Measurements from ENCODE around the gene ORM2. TPM values are rescaled to one million over a fixed set of nuclear protein-coding genes. Genes with fewer than 3 reads are reported as not detected.

ORM2 gene
- total and polyA plus RNA-seq, 2 experiments from 2014 or later: 0.76 TPM

DNA sequence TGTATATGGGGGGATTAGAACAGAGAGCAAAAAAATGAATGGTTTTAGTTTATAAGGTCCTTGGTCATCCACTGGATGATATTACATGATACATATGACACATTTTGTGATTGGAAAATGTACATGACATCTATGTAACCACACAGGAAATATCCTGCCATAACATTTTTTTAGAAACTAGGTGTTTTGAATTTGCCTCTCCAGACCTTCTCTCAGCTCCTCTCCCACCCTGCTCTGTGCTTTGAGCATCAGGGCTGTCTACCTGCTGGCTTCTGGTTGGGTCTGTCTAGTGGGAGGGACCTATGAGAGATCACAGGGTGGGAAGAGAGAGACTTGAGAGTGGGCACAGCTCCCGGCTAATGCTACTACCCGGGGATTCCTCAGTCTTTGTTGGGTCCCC lies 33.8 kb downstream of the ORM2 start (continued):
- no peak for TF ChIP-seq ZNF462 (CRISPR knock-in tag; IDR thresholded peaks at IDR 0.05)

GRCh38 chr9:114364134-114365041 lies 34.7 kb downstream of the ORM2 start:
- DNase-seq (ENCODE audit: low spot score): no peak
- peaks cover 6% of the 10 kb centered on the region for H3K27me3 Mint-ChIP-seq (ENCODE audit: insufficient read depth, low read depth, poor library complexity)
- Histone ChIP-seq H3K36me3 (ENCODE audit: insufficient read depth) (peaks cover 9% of the 10 kb centered on the region; the same call in 1 of the 2 replicates), H4K20me1 (replicated peaks; ENCODE audit: insufficient read depth) (no peaks in the 10 kb centered on the region), H3K79me2 (replicated peaks; ENCODE audit: insufficient read depth) (peaks cover 4% of the 10 kb centered on the region; the same call in 1 of the 2 replicates), H3K4me3 (no peak overlapping the region), H3K9me2 (ENCODE audit: insufficient read depth) (0 out of 2 replicates have a peak, but pooled peaks cover 2% of the 10 kb centered on the region), H3K4me1 (ENCODE audit: insufficient read depth) (peaks cover 5% of the 10 kb centered on the region), H3F3A (replicated peaks; ENCODE audit: low read depth) (peaks cover 1% of the 10 kb centered on the region; the same call in 1 of the 2 replicates), H3K4me2 (no peak overlapping the region), H3K27me3 (ENCODE audit: insufficient read depth) (no peaks in the 10 kb centered on the region), H2AFZ (no peak overlapping the region), H3K27ac (ENCODE audit: low read depth) (no peak overlapping the region)
- H3K36me3 Mint-ChIP-seq (ENCODE audit: low read depth): peaks cover 77% of the 10 kb centered on the region
- no peak overlapping the region for H3K27ac Mint-ChIP-seq
- no peaks in the 10 kb centered on the region for H3K9me3 Mint-ChIP-seq
- ATAC-seq: no peak
- H3K4me1 Mint-ChIP-seq: peaks cover 10% of the 10 kb centered on the region
- no peak overlapping the region for H3K4me3 Mint-ChIP-seq
- TF ChIP-seq EZH2phosphoT487 (IDR thresholded peaks at IDR 0.05; ENCODE audit: unreplicated experiment) (no peak), ZNF114 (CRISPR knock-in tag; IDR thresholded peaks at IDR 0.05) (no peak), CREB1 (CRISPR knock-in tag; IDR thresholded peaks at IDR 0.05; ENCODE audit: low read depth) (no peak), ETS1 (IDR thresholded peaks at IDR 0.05) (no peak), JUNB (IDR thresholded peaks at IDR 0.05; ENCODE audit: unreplicated experiment) (no peak), EZH2 (IDR thresholded peaks at IDR 0.05; ENCODE audit: low read depth, unreplicated experiment) (no peak), REST (IDR thresholded peaks at IDR 0.05; ENCODE audit: unreplicated experiment) (no peak), NANOG (IDR thresholded peaks at IDR 0.05; ENCODE audit: borderline replicate concordance) (no peak)
